Activated CD4-positive, alpha-beta T cell treated with anti-CD3 and anti-CD28 coated beads, Interleukin-2, amount 50 U/mL, for 48 hours (primary cell): ENCODE results near the gene HERC3.
A peak's percentile ranks its signal among the peaks of the same experiment; 100 is the strongest.

Experiments used
- DNase-seq, 2 experiments: peaks; one replicate each; pipeline ENCODE4 v3.0.0-alpha.2; 2020

HERC3 gene

DNA sequence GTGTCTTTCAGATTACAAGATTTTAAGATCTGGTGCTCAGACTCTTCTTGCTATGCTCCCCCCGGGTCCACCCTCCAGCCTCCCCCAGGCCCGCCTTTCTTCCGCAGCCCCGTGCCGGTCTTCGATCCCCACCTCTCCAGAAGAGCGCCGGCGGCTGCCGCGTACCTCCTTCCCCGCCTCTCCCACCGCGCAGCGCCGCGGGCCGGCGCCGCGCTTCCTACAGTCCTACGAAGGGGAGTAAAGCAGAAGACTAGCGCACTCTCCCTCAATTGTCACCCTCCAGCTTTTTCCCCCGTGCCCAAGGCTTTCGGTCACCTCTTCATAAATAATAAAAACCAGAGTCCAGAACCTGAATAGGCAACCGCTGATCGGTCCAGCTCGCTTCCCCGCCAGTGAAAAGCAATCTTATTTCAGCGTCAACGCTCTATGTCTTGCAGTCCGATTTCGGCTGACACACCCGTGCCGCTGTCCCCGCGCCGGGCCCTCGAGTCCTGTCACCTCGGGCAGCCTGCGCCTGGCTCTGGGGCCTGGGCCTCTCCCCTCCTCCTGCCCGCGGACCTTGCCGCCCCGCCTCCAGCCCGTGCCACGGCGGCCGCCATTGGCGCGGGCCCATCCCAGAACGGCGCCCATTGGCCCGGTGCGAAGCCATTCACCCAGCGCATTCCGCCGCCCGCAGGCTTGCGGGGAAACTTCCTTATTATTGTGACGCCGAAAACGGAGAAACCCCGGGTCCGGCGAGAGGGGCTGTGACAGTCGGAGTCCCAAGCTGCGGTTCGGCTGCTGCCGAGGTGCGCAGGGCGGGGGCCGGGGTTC is at the start of gene HERC3:
Gene HERC3 (plus strand): TSS at position 694 of the 813 bp plus-strand sequence. CDS start 13,344 bp downstream, outside the sequence.
- DNase-seq, result peak; percentile 87 to 90

DNA sequence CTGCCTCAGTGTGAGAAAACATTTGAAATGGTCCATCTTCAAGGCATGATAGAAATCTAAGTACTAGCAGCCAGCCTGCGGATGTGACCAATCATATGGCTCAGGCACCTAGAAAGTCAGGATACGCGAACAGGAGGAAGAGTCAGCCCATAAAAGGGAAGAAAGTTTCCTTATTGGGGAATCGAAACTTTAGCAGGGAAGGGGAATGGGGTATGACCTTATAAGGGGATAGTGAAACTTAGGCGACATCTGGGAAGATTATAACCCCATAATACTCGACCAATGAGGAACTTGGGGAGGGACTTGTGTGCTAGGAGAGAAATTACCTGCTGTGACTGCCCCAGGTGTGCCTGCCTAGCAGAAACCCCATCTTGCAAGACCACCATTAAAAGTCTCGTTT is 42.5 kb upstream of the HERC3 start:
- no peak for DNase-seq

DNA sequence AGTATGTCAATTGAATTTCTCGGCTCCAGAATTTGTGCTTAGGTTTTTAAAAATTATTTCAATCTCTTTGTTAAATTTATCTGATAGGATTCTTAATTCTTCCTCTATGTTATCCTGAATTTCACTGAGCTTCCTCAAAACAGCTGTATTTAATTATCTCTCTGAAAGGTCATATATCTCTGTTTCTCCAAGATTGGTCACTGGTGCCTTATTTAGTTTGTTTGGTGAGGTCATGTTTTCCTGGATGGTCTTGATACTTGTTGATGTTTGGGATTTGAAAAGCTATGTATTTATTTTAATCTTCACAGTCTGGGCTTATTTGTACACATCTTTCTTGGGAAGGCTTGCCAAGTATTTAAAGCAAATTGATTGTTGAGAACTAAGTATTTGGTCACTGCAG is 24.7 kb upstream of the HERC3 start:
- no peak for DNase-seq

DNA sequence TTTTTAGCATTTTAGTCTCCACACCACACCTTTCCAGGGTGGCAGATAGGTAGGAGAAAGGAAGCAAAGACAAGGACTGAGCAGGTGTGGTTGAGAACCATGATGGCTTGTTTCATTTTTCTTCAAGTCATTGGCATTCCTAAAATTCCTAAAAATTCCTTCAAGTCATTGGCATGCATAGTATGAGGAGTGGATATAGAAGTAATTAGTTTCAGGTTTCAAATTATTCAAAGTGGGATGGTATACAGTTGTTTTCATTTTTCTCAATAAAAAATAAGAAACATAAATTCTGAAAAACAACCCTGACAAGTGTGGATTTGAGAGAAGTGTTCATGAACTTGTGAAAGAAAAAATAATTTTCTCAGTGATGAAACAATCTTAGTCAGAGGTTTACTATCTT is 22.3 kb upstream of the HERC3 start:
- DNase-seq, result no peak

DNA sequence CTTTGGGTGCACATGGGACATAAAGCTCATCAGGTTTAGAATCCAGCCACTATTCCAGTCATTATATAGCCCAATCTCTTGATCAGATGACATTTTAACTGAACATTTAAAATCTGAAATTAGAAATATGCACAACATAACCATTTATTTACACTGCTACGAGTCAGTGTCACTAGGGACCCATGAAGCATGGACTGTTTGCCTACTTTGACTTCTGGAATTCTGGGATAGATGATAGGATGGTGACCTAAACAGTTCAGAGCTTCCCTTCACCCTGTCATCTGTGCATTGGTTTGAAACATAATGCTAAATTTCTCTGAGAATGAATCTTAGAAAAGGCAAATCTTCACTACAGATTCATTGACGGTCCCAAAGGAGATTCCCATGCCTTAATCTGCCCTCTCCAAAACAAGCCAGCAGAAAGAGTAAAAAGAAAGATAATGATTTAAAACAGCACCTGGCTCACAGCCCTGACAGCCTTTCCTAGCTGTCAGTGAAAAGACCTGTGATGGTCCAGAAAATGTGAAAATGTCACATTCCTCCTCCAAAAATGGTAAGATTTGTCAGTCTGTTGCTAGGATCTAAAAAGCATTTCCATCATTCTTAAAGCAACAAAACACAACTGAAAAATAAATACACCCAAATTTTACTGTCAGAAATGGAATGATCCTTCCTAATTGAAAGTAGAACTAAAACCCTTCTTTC is 18.9 kb upstream of the HERC3 start:
- no peak for DNase-seq

DNA sequence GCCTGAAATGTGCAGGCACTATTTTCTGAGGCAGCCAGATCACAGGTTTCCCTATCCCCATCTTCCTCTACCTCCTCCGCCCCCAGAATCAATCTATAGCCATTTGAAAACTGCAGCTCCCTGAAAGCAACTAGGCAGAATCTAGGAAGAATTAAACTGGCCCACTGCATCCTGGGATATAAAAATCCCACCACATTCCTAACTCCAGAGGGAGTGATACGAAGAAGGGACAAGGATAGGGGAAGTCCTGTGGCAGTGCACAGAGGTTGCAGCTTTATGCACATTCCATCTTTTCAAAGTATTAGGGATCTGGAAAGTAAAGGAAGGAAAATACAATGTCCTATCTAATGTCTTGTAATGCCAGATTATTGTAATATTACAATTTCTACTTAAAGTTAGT is 18.3 kb upstream of the HERC3 start:
- DNase-seq, result no peak

DNA sequence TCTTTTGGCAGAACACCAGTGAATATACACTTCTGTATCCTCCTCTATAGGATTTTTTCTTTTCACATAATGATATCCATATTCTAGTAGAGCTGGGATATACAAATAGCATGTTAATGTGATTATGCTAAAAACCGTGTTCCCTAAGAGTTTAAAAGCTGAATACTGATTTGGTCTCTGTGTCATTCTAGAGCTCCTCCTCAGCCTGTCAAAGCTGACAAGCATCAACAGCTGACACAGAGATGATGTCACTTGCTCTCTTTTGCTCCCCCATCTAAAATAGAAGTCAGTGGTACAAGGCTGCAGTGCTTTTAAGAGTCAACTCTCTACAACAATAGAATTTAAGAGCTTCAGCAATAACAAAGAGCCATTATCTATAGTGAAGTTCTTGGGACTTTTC is 17.1 kb upstream of the HERC3 start:
- no peak for DNase-seq

DNA sequence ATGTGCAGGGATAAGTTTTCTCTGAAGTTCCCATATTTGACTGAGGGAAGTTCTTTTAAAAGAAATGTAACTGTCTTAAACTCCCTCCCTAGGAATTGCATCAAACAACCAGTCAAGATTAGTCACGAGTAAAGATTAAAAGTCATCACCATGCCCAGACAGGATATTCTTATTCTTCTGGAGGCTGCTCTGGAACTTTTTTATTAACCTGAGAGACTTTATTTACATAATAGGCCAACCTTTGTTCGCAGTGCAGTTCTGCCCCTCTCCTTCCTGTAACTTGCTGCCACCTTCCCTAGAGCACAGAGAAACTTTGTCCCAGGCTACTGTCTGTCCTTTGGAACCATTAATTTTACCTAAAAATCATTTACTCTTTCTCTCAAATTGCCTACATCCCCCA is 9.8 kb upstream of the HERC3 start:
- no peak for DNase-seq

DNA sequence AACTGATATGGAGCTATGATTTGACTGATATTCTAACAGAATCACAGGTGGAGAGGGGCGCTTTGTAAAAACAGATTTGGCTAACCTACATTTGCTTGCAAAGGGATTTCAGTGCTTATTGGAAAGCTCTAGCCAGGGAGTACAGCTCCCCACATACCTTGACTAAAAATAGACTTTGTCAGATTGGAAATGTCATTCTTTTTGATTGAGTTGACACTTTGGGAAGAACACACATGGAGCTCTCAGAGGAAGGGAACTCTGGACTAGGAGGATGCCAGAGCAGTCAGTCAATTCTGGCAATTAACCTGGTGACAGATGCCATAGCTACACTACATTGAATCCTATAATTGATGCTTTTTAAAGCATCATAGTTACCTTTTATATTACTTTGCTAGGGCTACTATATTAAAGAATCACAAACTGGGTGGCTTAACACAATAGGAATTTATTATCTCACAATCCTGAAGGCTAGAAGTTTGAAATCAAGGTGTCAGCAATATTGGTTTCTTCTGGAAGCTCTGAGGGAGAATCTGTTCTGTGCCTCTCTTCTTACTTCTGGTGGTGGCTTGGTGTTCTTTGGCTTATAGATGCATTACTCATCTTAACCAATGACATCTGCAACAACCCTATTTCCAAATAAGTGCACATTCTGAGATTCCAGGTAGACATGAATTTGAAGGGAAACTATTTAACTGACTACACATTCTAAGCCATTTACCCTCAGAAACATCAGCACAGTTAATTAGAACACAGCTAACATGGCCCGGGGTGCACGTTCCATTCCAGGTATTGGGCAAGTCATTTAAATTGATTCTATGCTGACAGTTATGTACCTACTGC is 8.4 kb upstream of the HERC3 start:
- no peak for DNase-seq

DNA sequence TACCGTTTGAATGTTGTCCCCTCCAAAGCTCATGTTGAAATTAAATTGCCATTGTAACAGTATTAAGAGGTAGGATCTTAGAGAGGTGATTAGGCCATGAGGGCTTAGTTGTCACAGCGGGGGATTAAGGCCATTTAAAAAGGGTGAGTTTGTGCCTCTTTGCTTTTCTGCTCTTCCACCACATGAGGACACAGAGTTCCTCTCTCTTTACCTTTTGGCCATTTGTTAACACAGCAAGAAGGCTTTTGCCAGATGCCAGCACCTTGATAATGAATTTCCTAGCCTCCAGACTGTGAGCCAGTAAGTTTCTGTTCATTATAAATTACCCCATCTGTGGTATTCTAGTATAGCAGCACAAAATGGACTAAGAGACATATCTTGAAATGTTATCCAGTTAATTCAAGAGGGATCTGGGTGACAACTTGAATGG is 7.8 kb upstream of the HERC3 start:
- DNase-seq, result no peak

DNA sequence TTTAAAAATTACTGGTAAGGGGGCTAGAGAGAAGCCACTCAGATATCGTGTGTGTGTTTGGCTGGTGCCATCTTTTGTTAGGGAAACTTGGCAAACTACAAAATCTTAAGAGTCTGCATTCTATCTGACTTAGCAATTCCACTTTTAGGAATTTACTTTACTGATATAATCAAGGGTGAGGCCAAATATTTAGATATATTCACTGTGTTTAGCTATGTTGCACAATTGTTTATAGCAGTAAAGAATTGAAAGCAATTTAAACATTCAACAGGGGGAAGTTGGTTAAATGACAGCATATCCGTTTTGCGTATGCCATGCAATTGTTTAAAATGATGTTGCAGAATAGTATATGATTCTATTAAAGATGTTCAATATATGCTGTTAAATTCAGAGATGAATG is 6.4 kb upstream of the HERC3 start:
- no peak for DNase-seq

DNA sequence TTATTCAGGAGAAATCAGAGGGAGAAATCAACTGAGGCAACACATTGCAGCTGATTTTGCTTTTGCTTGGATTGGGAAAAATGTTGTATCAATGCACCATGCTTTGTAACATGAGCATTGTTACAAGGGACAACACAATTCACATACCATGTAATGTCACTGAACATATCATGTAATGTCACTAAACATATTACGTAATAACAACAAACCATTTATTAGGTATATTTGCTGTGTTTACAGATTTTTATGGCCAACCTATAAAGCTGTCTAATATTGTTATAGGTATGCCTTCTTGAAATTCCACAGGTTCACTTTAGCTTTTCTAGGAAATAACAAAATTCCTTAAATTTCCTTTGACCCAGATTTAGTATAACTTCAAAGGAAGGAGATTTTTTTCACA is 5.0 kb upstream of the HERC3 start:
- no peak for DNase-seq

DNA sequence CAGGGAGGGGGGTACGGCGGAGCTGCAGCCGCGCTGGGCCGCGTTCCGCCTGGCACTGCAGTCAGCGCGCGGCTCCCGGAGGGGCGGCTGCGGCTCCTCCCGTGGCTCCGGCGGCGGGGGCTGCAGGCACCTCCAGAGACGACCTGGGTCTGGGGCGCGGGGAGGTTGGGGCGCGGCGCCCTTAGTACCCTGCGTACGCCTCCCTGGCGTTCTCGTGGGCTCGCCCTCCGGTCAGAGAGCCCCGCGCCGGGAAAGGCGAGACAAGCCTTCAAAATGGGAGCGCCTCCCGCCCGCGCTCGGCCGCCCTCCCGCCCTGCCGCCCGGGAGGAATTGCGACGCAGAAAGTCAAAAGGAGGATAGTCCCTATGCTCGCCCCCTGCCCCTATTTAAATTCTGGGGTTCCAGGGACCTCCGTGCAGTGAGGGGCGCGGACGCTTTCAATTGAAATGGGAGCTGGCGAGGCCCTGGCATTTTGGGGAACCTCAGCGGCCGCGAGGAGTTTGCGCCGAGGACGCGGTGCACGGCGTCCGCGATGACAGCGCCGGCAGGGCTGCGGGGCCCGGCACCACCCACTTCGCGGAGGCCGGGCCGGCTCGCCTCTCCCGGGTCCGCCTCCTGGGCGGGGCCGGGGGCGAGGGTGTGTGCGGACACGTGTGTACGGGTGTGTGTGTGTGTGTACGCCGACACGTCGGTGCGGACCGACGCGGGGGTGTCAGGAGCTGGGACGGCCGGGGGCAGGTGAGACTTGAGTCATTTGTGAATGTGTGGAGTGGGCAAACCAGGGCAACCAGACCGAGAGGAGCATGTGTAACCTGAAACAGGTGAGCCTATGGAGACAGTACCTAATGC is 544 bp downstream of the HERC3 start:
- DNase-seq, result peak; percentile 84 to 88

DNA sequence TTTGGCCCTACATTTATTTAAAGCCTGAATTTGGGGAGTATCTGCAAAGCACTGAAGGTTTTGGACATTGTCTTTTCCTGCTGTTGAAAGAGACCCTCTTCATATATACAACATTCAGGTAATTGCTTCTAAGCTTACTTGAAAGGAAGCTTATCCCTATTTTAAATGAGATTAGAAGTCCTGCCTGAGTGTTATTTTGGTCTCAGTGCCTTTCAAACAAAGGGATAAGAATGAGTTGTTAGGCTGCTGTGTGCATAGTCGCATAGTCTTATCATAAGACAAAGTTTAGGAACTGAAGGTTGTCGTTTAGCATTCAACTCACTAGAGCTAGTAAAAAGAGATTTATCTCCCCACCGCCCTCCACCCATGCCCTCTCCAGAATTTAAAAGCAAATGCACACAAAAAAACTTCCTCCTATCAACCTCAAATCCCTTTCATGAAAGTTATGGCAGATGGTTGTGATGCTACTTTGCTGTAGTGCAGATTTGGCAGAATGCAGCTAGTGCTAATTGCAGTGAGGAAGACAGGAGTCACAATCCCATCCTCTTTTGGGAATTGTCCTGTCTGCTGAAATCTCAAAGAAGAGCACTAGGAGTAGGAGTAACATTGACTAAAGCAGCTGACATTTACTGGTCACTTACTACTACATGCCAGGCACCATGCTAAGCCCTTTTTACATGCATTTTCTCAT is 5.8 kb downstream of the HERC3 start:
- DNase-seq, result no peak

DNA sequence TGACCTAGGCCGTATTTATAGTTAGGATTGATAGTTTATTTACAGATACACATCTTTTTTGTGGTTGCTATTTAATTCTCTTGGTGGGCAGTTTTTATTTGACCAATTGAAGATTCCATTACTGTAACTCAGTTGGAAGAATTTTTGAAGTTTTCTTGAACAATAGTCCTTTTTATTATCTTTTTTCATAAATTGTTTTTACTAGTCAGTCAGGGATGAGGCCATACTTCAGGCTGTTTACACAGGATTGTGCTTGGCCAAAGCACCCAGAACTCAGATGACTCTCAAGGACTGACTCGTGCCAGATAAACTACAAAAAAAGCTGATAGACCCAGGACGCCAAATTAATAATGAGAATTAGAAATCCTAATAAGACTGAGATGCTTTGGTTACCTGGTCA is 7.0 kb downstream of the HERC3 start:
- DNase-seq, result no peak

DNA sequence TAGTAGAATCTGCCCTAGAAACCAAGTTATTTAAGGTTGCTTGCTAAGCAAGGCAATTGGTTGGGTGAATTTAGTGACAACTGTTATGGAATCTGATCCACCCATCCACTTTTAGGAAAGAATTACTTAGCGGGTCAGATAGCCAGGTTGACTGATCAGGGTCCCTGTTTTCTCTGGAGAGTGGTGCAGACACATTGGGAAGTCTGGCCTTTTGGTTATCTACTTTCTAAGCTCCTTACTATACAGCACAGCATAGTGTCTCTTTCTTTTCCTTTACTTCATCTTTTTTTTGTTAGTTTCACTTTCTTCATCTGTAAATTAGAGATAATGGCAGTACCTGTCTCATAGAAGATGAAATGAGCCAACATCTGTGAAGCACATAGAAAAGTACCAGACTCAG is 7.4 kb downstream of the HERC3 start:
- no peak for DNase-seq

DNA sequence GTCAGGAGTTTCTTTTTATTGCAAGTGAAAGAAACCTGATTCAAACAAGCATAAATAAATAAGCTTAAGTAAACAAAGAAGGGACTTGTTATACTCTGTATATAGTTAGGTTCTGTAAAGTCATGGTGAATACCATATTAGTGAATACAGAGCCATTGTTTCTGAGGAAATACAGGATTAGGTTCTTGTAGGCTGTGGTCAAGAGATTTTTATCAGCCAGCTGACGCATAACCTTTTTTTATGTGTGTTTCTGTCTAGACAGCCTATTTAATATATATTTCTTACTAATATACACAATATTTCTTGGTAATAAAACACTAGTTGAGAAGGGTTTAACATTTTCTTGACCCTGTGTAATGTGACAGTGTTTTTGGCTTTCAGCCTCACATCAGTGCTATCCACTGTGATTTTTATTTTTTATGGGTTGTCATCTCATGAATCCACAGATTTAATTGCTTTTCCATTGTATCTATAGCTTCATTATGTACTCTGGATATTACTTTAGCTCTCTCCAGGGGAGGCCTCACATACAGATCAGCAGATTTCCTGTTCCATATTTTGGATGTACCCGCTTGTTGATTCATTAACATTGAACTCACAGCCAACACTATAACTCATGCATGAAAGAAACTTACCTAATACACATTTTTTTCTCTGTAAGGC is 8.0 kb downstream of the HERC3 start:
- DNase-seq, result no peak

DNA sequence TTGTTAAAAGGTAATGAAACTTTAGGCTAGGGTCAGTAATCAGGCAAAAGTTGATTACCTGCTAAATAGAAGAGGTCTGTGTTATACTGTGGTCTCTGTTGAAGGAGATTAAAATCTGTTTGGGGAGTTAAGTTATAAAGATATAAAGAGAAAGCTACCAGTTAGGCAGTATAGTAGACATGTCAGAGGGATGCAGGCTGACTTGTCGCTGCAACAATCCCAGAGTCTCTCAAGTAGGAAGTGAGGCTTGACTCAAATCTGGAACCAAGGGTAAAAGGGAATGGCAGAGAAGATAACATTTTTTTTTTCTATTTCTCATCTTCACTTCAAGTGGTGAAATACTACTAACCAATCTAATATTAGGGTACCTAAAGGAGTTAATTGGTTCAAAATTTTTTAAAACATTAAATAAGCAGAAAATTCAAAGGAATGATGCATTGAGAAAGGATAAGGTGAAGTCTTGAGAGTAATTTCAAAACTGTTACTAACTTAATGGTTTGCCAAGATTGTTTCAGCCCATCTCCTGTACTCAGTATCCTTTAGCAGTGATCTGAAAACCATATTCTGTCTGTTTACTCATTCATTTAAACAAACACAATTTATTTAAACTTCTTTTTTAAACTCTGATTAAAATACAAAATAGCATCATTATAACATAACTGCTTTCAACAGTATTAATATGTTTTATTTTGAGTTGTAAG is 12.8 kb downstream of the HERC3 start:
- no peak for DNase-seq

DNA sequence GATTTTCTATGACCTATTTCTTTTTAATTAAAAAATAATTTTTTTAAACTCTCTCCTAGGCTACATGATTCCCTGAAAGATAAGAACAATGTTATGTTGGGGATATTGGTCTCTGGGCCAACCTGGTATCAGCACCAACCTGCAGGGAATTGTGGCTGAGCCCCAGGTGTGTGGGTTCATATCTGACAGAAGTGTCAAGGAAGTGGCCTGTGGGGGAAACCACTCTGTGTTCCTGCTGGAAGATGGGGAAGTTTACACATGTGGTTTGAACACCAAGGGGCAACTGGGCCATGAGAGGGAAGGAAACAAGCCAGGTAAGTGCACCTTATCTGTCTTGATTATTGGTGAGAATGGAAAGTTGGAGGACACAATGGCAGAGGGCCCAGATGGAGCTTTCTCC is 13.5 kb downstream of the HERC3 start:
- DNase-seq, result no peak

DNA sequence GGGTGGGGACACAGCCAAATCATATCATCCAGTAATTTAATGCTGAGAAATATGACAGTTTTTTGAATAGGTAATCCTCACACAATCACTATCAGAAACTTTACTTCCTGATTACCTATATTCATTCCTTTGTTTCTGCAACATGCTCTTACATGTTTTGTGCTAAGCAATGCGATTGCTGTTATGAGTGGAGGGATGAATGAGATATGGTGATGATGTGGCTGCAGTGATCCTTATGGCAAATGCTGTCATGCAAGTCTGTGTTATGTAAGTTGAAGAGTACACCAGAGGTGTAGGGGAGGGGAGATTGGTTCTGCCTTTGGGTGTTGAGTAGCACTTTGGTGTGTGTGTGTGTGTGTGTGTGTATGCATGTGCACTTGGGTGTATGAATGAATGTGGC is 14.6 kb downstream of the HERC3 start:
- no peak for DNase-seq

DNA sequence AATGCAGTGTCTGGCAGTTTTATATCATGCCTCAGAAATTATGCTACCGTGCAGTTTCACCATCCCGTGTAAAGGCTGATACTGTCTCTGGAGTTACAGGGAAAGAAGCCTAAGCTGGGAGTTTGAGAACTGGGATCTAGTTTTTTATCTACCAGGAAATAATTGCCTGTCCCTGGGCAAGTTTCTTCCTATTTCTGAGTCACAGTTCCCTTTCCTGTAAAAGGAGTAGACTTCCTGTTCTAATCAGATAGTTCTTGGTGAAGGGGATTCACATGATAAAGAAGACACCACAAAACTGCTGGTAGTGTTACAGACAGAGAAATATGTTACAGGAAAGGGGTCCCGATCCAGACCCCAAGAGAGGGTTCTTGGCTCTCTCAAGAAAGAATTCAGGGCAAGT is 17.1 kb downstream of the HERC3 start:
- DNase-seq, result no peak
